ENCODE data around the gene PNPLA8. TPM values are rescaled to one million over a fixed set of nuclear protein-coding genes. Genes with fewer than 3 reads are reported as not detected.
"Not testable (repeated sequence)": the region's sequence is repeated elsewhere in the genome, so short reads cannot be mapped to it uniquely, and the experiment has no call there.

PNPLA8 gene
- total RNA-seq, 1 experiment from 2014 or later = 19.2 TPM

DNA sequence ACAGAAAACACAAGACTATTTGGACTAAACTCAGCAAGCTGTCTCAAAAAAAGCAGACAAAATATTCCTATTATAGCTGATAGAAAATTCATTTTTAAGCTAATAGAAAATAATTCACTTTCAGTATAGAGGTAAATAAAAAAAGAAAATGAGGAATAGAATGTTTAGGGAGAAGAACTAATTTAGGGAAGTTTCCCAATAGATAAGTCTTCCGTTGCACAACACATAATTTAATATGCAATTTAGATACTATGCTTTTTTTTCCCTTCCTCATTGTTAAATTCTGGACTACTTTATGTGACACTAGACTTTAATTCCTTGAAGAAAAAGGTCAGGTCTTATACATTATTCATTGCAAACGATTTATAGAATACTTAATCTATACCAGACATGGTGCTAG is 10.3 kb downstream of the PNPLA8 start:
- Histone ChIP-seq H3K9me3 (ENCODE audit: low read depth, low read length, poor library complexity, severe bottlenecking) (no peaks in the 10 kb centered on the region), H3K4me3 (ENCODE audit: low read depth, low read length, poor library complexity, severe bottlenecking) (no peak overlapping the region), H3K36me3 (ENCODE audit: insufficient read depth, low read length, poor library complexity, severe bottlenecking) (peaks cover 18% of the 10 kb centered on the region), H3K27ac (ENCODE audit: low read depth, low read length, poor library complexity, severe bottlenecking) (no peak overlapping the region), H3K4me1 (ENCODE audit: insufficient read depth, low read length, poor library complexity, severe bottlenecking) (peaks cover 16% of the 10 kb centered on the region), H3K27me3 (replicated peaks; ENCODE audit: insufficient read depth, low read depth, low read length, poor library complexity) (no peaks in the 10 kb centered on the region)
- intact Hi-C loops (cut with micrococcal nuclease; ENCODE audit: unreplicated experiment) = no loop called here
- DNase-seq (ENCODE audit: low spot score) = peak; percentile 45
- no TSS peak for BruUV-seq (replicated peaks)
- TF ChIP-seq, protein P1, sequence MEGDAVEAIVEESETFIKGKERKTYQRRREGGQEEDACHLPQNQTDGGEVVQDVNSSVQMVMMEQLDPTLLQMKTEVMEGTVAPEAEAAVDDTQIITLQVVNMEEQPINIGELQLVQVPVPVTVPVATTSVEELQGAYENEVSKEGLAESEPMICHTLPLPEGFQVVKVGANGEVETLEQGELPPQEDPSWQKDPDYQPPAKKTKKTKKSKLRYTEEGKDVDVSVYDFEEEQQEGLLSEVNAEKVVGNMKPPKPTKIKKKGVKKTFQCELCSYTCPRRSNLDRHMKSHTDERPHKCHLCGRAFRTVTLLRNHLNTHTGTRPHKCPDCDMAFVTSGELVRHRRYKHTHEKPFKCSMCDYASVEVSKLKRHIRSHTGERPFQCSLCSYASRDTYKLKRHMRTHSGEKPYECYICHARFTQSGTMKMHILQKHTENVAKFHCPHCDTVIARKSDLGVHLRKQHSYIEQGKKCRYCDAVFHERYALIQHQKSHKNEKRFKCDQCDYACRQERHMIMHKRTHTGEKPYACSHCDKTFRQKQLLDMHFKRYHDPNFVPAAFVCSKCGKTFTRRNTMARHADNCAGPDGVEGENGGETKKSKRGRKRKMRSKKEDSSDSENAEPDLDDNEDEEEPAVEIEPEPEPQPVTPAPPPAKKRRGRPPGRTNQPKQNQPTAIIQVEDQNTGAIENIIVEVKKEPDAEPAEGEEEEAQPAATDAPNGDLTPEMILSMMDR (conservative IDR thresholded peaks at IDR 0.05; ENCODE audit: low read depth, low read length) = no peak
- no peak for TF ChIP-seq EZH2 (IDR thresholded peaks at IDR 0.05; ENCODE audit: borderline replicate concordance, low read depth, low read length, poor library complexity, severe bottlenecking)
- CTCF ChIA-PET = interaction anchor here (0.5 kb wide), 1 partner anchor 640 kb away, joined by 7 read pairs; no protein-coding TSS in a partner anchor
- POLR2A ChIA-PET (ENCODE audit: low non-redundant PET) = no interaction called here

GRCh38 chr7:108515013-108515412 is 10.9 kb downstream of the PNPLA8 start:
- TF ChIP-seq, protein P1 (conservative IDR thresholded peaks at IDR 0.05; ENCODE audit: low read depth, low read length) = no peak
- no peak for TF ChIP-seq EZH2 (IDR thresholded peaks at IDR 0.05; ENCODE audit: borderline replicate concordance, low read depth, low read length, poor library complexity, severe bottlenecking)
- H3K9me3 ChIP-seq (ENCODE audit: low read depth, low read length, poor library complexity, severe bottlenecking) = no peaks in the 10 kb centered on the region
- intact Hi-C loops (cut with micrococcal nuclease; ENCODE audit: unreplicated experiment) = no loop called here
- ChIA-PET POLR2A (ENCODE audit: low non-redundant PET) (no interaction called here), CTCF (no interaction called here)
- no peak overlapping the region for H3K4me3 ChIP-seq (ENCODE audit: low read depth, low read length, poor library complexity, severe bottlenecking)
- peak; percentile 21 for DNase-seq (ENCODE audit: low spot score)
- no peaks in the 10 kb centered on the region for H3K27me3 ChIP-seq (replicated peaks; ENCODE audit: insufficient read depth, low read depth, low read length, poor library complexity)
- peaks cover 16% of the 10 kb centered on the region for H3K4me1 ChIP-seq (ENCODE audit: insufficient read depth, low read length, poor library complexity, severe bottlenecking)
- BruUV-seq (replicated peaks) = no TSS peak
- H3K27ac ChIP-seq (ENCODE audit: low read depth, low read length, poor library complexity, severe bottlenecking) = peak overlapping the region; percentile 12
- peaks cover 18% of the 10 kb centered on the region for H3K36me3 ChIP-seq (ENCODE audit: insufficient read depth, low read length, poor library complexity, severe bottlenecking)

DNA sequence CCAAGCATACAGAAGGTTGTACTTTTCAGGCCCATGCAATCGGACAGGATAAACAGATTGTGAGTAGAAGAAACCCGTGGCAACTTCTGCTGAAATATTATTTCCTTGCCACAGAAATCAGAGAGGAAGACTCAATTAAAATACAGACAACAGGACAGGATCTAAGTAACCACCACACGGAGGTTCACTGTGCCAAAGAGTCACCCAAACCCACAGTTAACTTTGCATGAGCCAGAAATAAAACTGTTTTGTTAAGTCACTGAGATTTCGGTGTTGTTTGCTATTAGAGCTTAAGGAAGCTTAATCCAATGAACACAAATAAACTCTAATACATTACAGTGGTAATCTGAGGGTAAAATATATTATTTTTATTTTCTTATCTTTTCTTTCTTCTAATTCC is 14.0 kb downstream of the PNPLA8 start:
- no peaks in the 10 kb centered on the region for H3K9me3 ChIP-seq (ENCODE audit: low read depth, low read length, poor library complexity, severe bottlenecking)

GRCh38 chr7:108504576-108504975 is 21.4 kb downstream of the PNPLA8 start:
- POLR2A ChIA-PET (ENCODE audit: low non-redundant PET) = interaction anchor here (0.6 kb wide), 1 partner anchor 20 kb away, joined by 3 read pairs; no protein-coding TSS in a partner anchor
- BruUV-seq (replicated peaks); intact Hi-C loops (cut with micrococcal nuclease; ENCODE audit: unreplicated experiment); H3K27ac ChIP-seq (ENCODE audit: low read depth, low read length, poor library complexity, severe bottlenecking); DNase-seq (ENCODE audit: low spot score); H3K9me3 ChIP-seq (ENCODE audit: low read depth, low read length, poor library complexity, severe bottlenecking); CTCF ChIA-PET; H3K27me3 ChIP-seq (replicated peaks; ENCODE audit: insufficient read depth, low read depth, low read length, poor library complexity); H3K4me3 ChIP-seq (ENCODE audit: low read depth, low read length, poor library complexity, severe bottlenecking); H3K36me3 ChIP-seq (ENCODE audit: insufficient read depth, low read length, poor library complexity, severe bottlenecking); H3K4me1 ChIP-seq (ENCODE audit: insufficient read depth, low read length, poor library complexity, severe bottlenecking): not testable (repeated sequence)

More for the DNA sequence above, 14.0 kb downstream of the PNPLA8 start:
- Histone ChIP-seq H3K27me3 (replicated peaks; ENCODE audit: insufficient read depth, low read depth, low read length, poor library complexity) (no peaks in the 10 kb centered on the region), H3K27ac (ENCODE audit: low read depth, low read length, poor library complexity, severe bottlenecking) (no peak overlapping the region), H3K4me3 (ENCODE audit: low read depth, low read length, poor library complexity, severe bottlenecking) (no peak overlapping the region), H3K36me3 (ENCODE audit: insufficient read depth, low read length, poor library complexity, severe bottlenecking) (peaks cover 11% of the 10 kb centered on the region), H3K4me1 (ENCODE audit: insufficient read depth, low read length, poor library complexity, severe bottlenecking) (peaks cover 16% of the 10 kb centered on the region)
- DNase-seq (ENCODE audit: low spot score) = no peak
- no TSS peak for BruUV-seq (replicated peaks)
- ChIA-PET POLR2A (ENCODE audit: low non-redundant PET) (no interaction called here), CTCF (no interaction called here)
- TF ChIP-seq EZH2 (IDR thresholded peaks at IDR 0.05; ENCODE audit: borderline replicate concordance, low read depth, low read length, poor library complexity, severe bottlenecking) = no peak
- TF ChIP-seq, protein P1 (conservative IDR thresholded peaks at IDR 0.05; ENCODE audit: low read depth, low read length) = no peak
- intact Hi-C loops (cut with micrococcal nuclease; ENCODE audit: unreplicated experiment) = no loop called here

All from A673 (cell line).